Endothelial cell of umbilical vein (primary cell): Measurements from ENCODE around the gene ANKRD13C. TPM values are rescaled to one million over a fixed set of nuclear protein-coding genes. Genes with fewer than 3 reads are reported as not detected.

ENCODE experiments used
- BruUV-seq: library from RNA; stranded (reverse); fragments of 400-500 nt; replicated peaks from 2 replicates; lab custom pipeline; 2021; lab: Mats Ljungman, UMichigan
- CTCF ChIA-PET: fragments of 300-600, 350-600 bp; sonication (Branson Sonifier 250); formaldehyde crosslinking; loops from one replicate; lab custom pipeline; 2021; ENCODE audit warnings: antibody characterized with exemption, inconsistent platforms; lab: Charles Lee
- POLR2A ChIA-PET: fragments of 300-600, 350-600 bp; sonication (Branson Sonifier 250); formaldehyde crosslinking; loops from one replicate; lab custom pipeline; 2021; ENCODE audit warnings: antibody characterized with exemption, inconsistent platforms; lab: Charles Lee
- DNase-seq: peaks from one replicate; pipeline ENCODE4 v3.0.0-alpha.2; 2011; ENCODE audit warnings: low read depth, low spot score
- FAIRE-seq: peaks from 2 replicates; lab custom pipeline; 2011; peaks lifted over from hg19 to GRCh38; lab: Jason Lieb, UNC
- H2AFZ ChIP-seq: 2 replicates; pipeline ENCODE4 v1.6.0; 2012; ENCODE audit warnings: low read depth, low read length, control low read depth, inconsistent platforms
- H3K27ac ChIP-seq: 2 replicates; pipeline ENCODE4 v1.5.1; 2011; ENCODE audit warnings: low read depth, mild to moderate bottlenecking, control low read depth, low read length, moderate library complexity; ENCODE audit not compliant: insufficient read depth
- H3K27me3 ChIP-seq, 2 experiments: 2 replicates each; pipeline versions ENCODE4 v1.6.0 to v1.6.1; 2011; ENCODE audit warnings: low read length in 2 of 2, mixed read lengths in 1 of 2; ENCODE audit not compliant: control insufficient read depth in 2 of 2, insufficient read depth in 2 of 2
- H3K36me3 ChIP-seq, 2 experiments: 2 replicates in 1 of 2; 3 replicates in 1 of 2; pipeline ENCODE4 v1.5.1; 2011; ENCODE audit warnings: low read length in 2 of 2, mild to moderate bottlenecking in 1 of 2, moderate library complexity in 1 of 2; ENCODE audit not compliant: control insufficient read depth in 2 of 2, insufficient read depth in 2 of 2; ENCODE audit errors: extremely low read depth in 1 of 2
- H3K4me1 ChIP-seq: 3 replicates; pipeline ENCODE4 v1.5.1; 2011; ENCODE audit warnings: mild to moderate bottlenecking, low read length; ENCODE audit not compliant: control insufficient read depth, insufficient read depth; ENCODE audit errors: extremely low read depth
- H3K4me2 ChIP-seq: 2 replicates; pipeline ENCODE4 v1.6.1; 2011; ENCODE audit warnings: low read length, control low read depth, mixed read lengths; ENCODE audit not compliant: insufficient read depth
- H3K4me3 ChIP-seq, 3 experiments: fragments of 200-600 bp in 1 of 3; sonication (generic), shearing (Covaris generic) in 1 of 3; replicated peaks in 1 of 3; 2 replicates each; pipeline ENCODE4 v1.5.1; 2011 to 2016; ENCODE audit warnings: control low read depth in 3 of 3, low read length in 3 of 3, mild to moderate bottlenecking in 2 of 3, inconsistent platforms in 1 of 3, low read depth in 1 of 3, moderate library complexity in 1 of 3; ENCODE audit not compliant: insufficient read depth in 1 of 3
- H3K79me2 ChIP-seq: 2 replicates; pipeline ENCODE4 v1.6.0; 2012; ENCODE audit warnings: low read length, inconsistent platforms; ENCODE audit not compliant: control insufficient read depth, insufficient read depth
- H3K9ac ChIP-seq: replicated peaks from 2 replicates; pipeline ENCODE3; 2011; ENCODE audit warnings: low read length, control low read depth; ENCODE audit not compliant: insufficient read depth; ENCODE audit errors: extremely low read depth
- H3K9me1 ChIP-seq: replicated peaks from 3 replicates; pipeline ENCODE4 v1.6.0; 2011; ENCODE audit warnings: mild to moderate bottlenecking, low read length; ENCODE audit not compliant: control insufficient read depth, insufficient read depth; ENCODE audit errors: extremely low read depth
- H3K9me3 ChIP-seq: replicated peaks from 2 replicates; pipeline ENCODE4 v1.5.1; 2012; ENCODE audit warnings: low read length, inconsistent platforms; ENCODE audit not compliant: control insufficient read depth, insufficient read depth
- H4K20me1 ChIP-seq: replicated peaks from 2 replicates; pipeline ENCODE3; 2011; ENCODE audit warnings: mild to moderate bottlenecking, low read length; ENCODE audit not compliant: control insufficient read depth, insufficient read depth; ENCODE audit errors: extremely low read depth
- EZH2 ChIP-seq: IDR thresholded peaks from 2 replicates; pipeline ENCODE4 v1.6.1; 2012; ENCODE audit warnings: borderline replicate concordance, low read depth, mild to moderate bottlenecking, moderate library complexity, low read length, inconsistent platforms; ENCODE audit not compliant: severe bottlenecking
- FOS ChIP-seq: IDR thresholded peaks from 2 replicates; pipeline ENCODE4 v1.6.1; 2011; ENCODE audit warnings: mild to moderate bottlenecking, low read length, moderate library complexity, borderline replicate concordance; ENCODE audit not compliant: insufficient read depth
- GATA2 ChIP-seq: IDR thresholded peaks from 2 replicates; pipeline ENCODE4 v1.7.0; 2011; ENCODE audit warnings: low read depth, mild to moderate bottlenecking, moderate library complexity, mixed read lengths, low read length; ENCODE audit not compliant: insufficient read length, insufficient read depth
- JUN ChIP-seq: IDR thresholded peaks from 2 replicates; pipeline ENCODE4 v1.6.1; 2011; ENCODE audit warnings: borderline replicate concordance, low read depth; ENCODE audit not compliant: insufficient read length, insufficient read depth
- MYC ChIP-seq: IDR thresholded peaks from one replicate; pipeline ENCODE4 v1.6.1; 2011; ENCODE audit warnings: mild to moderate bottlenecking, low read depth, low read length
- POLR2A ChIP-seq: IDR thresholded peaks from 2 replicates; pipeline ENCODE4 v1.6.1; 2012; ENCODE audit warnings: low read depth, mild to moderate bottlenecking, control low read depth, low read length
- POLR2AphosphoS5 ChIP-seq: IDR thresholded peaks from 2 replicates; pipeline ENCODE4 v1.6.1; 2012; ENCODE audit warnings: low read depth, mild to moderate bottlenecking, control low read depth, low read length, moderate library complexity; ENCODE audit not compliant: insufficient read depth
- dilution Hi-C: fragments of 300-500 bp; cut with MboI; formaldehyde crosslinking; loops from one replicate; pipeline ENCODE4 v1.15.0; 2019; ENCODE audit warnings: low sequenced_read_pairs; ENCODE audit not compliant: extremely low pct_ligation_motif_present
- intact Hi-C: fragments of 100-400 bp; cut with micrococcal nuclease; formaldehyde crosslinking; loops from one replicate; pipeline ENCODE4 v1.10.0; 2022
- polyA plus RNA-seq, 4 experiments: library from polyadenylated mRNA; depleted of rRNA in 3 of 4; stranded (reverse) in 3 of 4; unstranded in 1 of 4; fragments of >200 nt; gene quantifications; 2 replicates each; pipeline versions ENCODE4 v1.2.1 to v1.2.3, GENCODE V29; 2011 to 2012; ENCODE audit warnings: missing spikeins in 1 of 4
- total RNA-seq: library from RNA; stranded (reverse); gene quantifications from 2 replicates; pipeline ENCODE4 v1.2.3, GENCODE V29; 2021
- TF ChIP-seq, protein P1 (sequence below): IDR thresholded peaks from 2 replicates; pipeline ENCODE4 v1.6.1; 2011; ENCODE audit not compliant: insufficient read depth, insufficient read length
- TF ChIP-seq, protein P2 (sequence below), 2 donors: IDR thresholded peaks; 1 replicate in 1 of 2; 2 replicates in 1 of 2; pipeline ENCODE4 v1.5.1; 2011; ENCODE audit warnings: low read length in 2 of 2, mild to moderate bottlenecking in 2 of 2, moderate library complexity in 2 of 2, control low read depth in 1 of 2, inconsistent platforms in 1 of 2, low read depth in 1 of 2; ENCODE audit not compliant: insufficient read depth in 1 of 2; ENCODE audit errors: extremely low read depth in 1 of 2

ANKRD13C gene
- total and polyA plus RNA-seq, 2 donors (not counting 3 experiments of a cell fraction or from before 2014, with no cell fraction given), result 4.6 to 17.3 TPM

GRCh38 chr1:70315782-70316181, 38.7 kb downstream of the ANKRD13C start:
- no peak for DNase-seq
- no TSS peak for BruUV-seq
- no peak overlapping the region for H3K9ac ChIP-seq
- H3K4me3 ChIP-seq, result no peak overlapping the region
- no peaks in the 10 kb centered on the region for H3K9me3 ChIP-seq
- H3K36me3 ChIP-seq, result no peaks in the 10 kb centered on the region
- dilution Hi-C loops (no loop called here), intact Hi-C loops (no loop called here)
- TF ChIP-seq FOS (no peak), MYC (no peak), GATA2 (no peak), POLR2AphosphoS5 (no peak), EZH2 (no peak), POLR2A (no peak), JUN (no peak)
- TF ChIP-seq, protein P1, sequence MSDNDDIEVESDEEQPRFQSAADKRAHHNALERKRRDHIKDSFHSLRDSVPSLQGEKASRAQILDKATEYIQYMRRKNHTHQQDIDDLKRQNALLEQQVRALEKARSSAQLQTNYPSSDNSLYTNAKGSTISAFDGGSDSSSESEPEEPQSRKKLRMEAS, result no peak
- TF ChIP-seq, protein P2, sequence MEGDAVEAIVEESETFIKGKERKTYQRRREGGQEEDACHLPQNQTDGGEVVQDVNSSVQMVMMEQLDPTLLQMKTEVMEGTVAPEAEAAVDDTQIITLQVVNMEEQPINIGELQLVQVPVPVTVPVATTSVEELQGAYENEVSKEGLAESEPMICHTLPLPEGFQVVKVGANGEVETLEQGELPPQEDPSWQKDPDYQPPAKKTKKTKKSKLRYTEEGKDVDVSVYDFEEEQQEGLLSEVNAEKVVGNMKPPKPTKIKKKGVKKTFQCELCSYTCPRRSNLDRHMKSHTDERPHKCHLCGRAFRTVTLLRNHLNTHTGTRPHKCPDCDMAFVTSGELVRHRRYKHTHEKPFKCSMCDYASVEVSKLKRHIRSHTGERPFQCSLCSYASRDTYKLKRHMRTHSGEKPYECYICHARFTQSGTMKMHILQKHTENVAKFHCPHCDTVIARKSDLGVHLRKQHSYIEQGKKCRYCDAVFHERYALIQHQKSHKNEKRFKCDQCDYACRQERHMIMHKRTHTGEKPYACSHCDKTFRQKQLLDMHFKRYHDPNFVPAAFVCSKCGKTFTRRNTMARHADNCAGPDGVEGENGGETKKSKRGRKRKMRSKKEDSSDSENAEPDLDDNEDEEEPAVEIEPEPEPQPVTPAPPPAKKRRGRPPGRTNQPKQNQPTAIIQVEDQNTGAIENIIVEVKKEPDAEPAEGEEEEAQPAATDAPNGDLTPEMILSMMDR (IDR thresholded peaks at IDR 0.05; ENCODE audit: extremely low read depth in 1 of 2, insufficient read depth in 1 of 2, low read depth in 1 of 2, low read length in 2 of 2), result no peak
- H3K9me1 ChIP-seq, result no peaks in the 10 kb centered on the region
- H2AFZ ChIP-seq, result no peak overlapping the region
- CTCF ChIA-PET, result interaction anchor here (1.0 to 1.6 kb wide), 2 partner anchors 32 to 37 kb away, joined by 3 to 4 read pairs; no protein-coding TSS in a partner anchor
- no peaks in the 10 kb centered on the region for H4K20me1 ChIP-seq
- no peaks in the 10 kb centered on the region for H3K27me3 ChIP-seq
- H3K4me1 ChIP-seq, result peaks cover 8% of the 10 kb centered on the region
- H3K4me2 ChIP-seq, result no peak overlapping the region
- peaks cover 24% of the 10 kb centered on the region for H3K79me2 ChIP-seq
- POLR2A ChIA-PET, result no interaction called here
- no peak overlapping the region for H3K27ac ChIP-seq
- FAIRE-seq, result no peak
